SK-N-SH treated with all-trans-retinoic acid at 6 μM for 48 hours (cell line): Measurements from ENCODE around the gene MYBPC1.

Source experiments
- RARB ChIP-seq: fragments of 250-450 bp; sonication (Bioruptor Pico); IDR thresholded peaks from 2 replicates; pipeline ENCODE4 v1.8.0; 2021; ENCODE audit warnings: mild to moderate bottlenecking, moderate library complexity
- ZFP3 ChIP-seq: fragments of 250-450 bp; sonication (Bioruptor Pico); IDR thresholded peaks from 2 replicates; pipeline ENCODE4 v1.5.0; 2020; ENCODE audit warnings: mild to moderate bottlenecking, moderate library complexity

- TF ChIP-seq RARB (CRISPR knock-in tag), result no peak
- no peak for TF ChIP-seq ZFP3 (CRISPR knock-in tag)
These were observed 58.7 kb downstream of the MYBPC1 start for GRCh38 chr12:101653503-101653902.
